GM12891 (cell line): ENCODE results near the gene BOC.

Experiments used
- DNase-seq: peaks from one replicate; pipeline ENCODE4 v3.0.0; 2011; ENCODE audit warnings: low spot score; ENCODE audit not compliant: insufficient read length
- FAIRE-seq: peaks from 2 replicates; lab custom pipeline; 2011; peaks lifted over from hg19 to GRCh38; lab: Jason Lieb, UNC
- PAX5 ChIP-seq: IDR thresholded peaks from 2 replicates; pipeline ENCODE4 v1.6.1; 2011; ENCODE audit warnings: low read length, moderate library complexity, mild to moderate bottlenecking; ENCODE audit not compliant: insufficient read depth, severe bottlenecking
- POLR2A ChIP-seq: IDR thresholded peaks from 2 replicates; pipeline ENCODE4 v1.6.1; 2011; ENCODE audit warnings: low read depth, low read length, control low read depth
- POLR2AphosphoS5 ChIP-seq: IDR thresholded peaks from 2 replicates; pipeline ENCODE4 v1.6.1; 2011; ENCODE audit warnings: low read depth, low read length, control low read depth
- POU2F2 ChIP-seq: IDR thresholded peaks from 2 replicates; pipeline ENCODE4 v1.6.1; 2011; ENCODE audit warnings: low read depth, mild to moderate bottlenecking, control low read depth, low read length, moderate library complexity
- SPI1 ChIP-seq: IDR thresholded peaks from 2 replicates; pipeline ENCODE4 v1.6.1; 2011; ENCODE audit warnings: low read depth, low read length, control low read depth
- TAF1 ChIP-seq: IDR thresholded peaks from 2 replicates; pipeline ENCODE4 v1.6.1; 2011; ENCODE audit warnings: low read depth, low read length, control low read depth

BOC gene

DNA sequence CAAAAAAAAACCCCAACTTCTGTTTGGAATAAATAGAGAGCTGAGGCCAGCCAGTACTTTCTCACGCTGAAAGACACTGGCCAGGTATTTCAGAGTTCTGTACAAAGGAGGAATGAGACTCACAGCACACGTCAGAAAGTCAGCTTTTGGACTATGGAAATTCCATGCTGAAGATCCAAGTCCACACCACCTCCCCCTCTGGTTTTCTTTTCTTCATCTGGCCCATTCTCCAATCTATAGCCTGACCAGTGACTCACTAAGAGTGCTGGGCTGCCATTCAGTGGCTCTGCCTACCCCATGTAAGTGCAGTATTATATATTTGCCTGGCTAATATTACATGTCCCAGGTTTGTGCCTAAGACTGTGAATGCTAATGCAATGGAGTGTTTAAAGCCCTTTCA lies 13.9 kb downstream of the BOC start:
- DNase-seq = no peak
- no peak for FAIRE-seq
- TF ChIP-seq POLR2AphosphoS5 = no peak
- TF ChIP-seq PAX5 = no peak
- TF ChIP-seq TAF1 = no peak
- no peak for TF ChIP-seq SPI1
- TF ChIP-seq POLR2A = no peak
- TF ChIP-seq POU2F2 = no peak

DNA sequence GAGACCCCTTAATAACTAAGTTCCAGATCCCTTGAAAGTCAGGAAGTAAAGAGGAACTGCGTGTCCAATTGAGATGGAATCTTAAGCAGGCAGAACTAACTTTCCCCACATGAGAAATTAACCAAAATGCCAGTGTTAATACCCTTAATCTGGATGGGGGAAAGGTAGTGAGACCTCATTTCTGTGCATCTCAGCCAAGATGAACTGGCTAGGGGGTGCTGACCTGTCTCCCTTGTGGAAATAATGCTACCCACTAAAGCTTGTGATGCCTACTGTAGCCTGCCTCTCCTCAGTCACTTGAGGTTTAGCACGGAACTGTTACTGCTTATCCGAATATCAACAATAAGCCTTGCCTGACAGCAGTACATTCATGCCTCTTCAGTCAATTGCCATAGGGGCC lies 15.1 kb downstream of the BOC start:
- no peak for FAIRE-seq
- no peak for DNase-seq
- TF ChIP-seq SPI1 = no peak
- TF ChIP-seq PAX5 = no peak
- no peak for TF ChIP-seq TAF1
- TF ChIP-seq POLR2AphosphoS5 = no peak
- TF ChIP-seq POLR2A = no peak
- TF ChIP-seq POU2F2 = no peak

DNA sequence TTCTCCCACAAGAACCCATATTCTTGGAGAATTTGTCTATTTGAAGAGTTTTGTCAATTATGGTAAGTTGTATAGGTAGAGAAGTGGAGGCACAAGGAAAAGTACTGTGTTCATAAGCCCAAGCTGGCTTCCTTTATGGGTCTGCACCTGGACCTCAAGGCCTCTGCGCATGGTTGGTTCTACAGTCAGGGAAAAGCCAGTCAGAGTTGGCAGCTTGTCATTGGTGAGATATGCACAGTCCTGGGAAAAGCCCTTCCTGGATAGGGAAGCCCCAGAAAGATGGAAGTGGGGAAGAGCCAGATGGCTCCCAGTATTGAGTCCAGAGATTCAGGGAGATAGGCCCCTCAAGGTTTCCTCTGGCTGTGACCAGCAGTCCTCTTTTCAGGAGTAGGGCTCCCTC lies 15.8 kb downstream of the BOC start:
- DNase-seq (no peak), FAIRE-seq (no peak)
- no peak for TF ChIP-seq SPI1
- TF ChIP-seq POU2F2 = no peak
- no peak for TF ChIP-seq POLR2AphosphoS5
- TF ChIP-seq TAF1 = no peak
- no peak for TF ChIP-seq PAX5
- TF ChIP-seq POLR2A = no peak

DNA sequence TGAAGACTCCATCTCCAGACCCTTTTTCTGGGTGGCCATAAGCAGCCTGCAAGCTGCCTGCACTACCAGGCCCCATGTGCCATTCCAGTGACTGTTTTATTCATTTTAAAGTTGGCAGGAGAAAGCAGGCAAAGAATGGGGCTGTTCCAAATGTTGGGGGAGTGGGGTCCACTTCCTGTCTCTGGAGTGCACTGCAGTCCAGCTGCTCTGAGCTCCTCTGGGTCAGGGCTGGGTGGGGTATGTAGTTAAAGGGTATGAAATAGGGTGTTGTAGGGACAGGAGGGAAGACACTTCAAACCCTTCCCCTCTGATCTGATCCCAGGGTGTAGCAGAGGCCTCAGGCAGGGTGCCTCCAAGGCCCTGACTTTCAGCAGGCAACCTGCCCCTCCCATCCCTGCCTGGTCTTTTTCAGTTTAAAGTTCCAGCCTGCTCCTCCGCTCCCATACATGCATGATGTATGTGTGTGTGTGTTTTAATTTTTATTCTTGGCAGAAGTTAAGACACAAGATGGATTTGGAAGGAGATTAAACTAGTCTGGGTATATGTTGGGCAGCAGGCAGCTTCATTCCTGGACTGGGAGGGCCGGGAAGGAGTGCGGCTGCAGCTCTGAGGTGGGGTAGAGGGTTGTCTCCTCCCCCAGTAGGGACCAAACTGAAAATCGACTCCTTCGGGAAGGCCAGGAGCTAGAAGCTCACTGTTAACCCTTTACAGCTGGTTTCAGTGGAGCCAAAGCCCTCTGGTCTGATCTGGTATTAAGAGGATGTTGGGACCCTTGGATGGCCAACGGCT lies 17.3 kb downstream of the BOC start:
- TF ChIP-seq POLR2A = no peak
- TF ChIP-seq SPI1 = no peak
- no peak for TF ChIP-seq POLR2AphosphoS5
- no peak for TF ChIP-seq POU2F2
- no peak for TF ChIP-seq TAF1
- TF ChIP-seq PAX5 = no peak
- DNase-seq = no peak
- no peak for FAIRE-seq

DNA sequence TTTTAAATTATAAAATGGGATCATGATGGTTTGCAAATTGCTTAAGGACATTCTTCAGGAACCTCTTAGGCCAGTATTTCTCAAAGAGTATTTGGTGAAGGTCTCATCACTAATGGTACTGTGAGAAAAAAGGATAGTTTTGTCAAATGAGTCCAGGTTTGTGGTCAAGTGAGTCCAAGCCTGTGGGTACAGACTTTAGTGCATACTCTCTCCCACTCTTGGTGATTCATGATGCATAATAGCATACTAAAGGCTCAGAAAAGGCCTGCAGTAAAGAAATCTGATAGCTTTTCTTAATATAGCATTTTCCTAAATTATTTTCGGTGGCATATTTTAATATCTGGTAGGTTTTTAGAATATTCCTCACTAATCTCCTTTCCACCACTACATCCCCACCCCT lies 20.0 kb downstream of the BOC start:
- TF ChIP-seq POLR2A (no peak), POU2F2 (no peak), PAX5 (no peak), POLR2AphosphoS5 (no peak), SPI1 (no peak), TAF1 (no peak)
- FAIRE-seq (no peak), DNase-seq (no peak)

DNA sequence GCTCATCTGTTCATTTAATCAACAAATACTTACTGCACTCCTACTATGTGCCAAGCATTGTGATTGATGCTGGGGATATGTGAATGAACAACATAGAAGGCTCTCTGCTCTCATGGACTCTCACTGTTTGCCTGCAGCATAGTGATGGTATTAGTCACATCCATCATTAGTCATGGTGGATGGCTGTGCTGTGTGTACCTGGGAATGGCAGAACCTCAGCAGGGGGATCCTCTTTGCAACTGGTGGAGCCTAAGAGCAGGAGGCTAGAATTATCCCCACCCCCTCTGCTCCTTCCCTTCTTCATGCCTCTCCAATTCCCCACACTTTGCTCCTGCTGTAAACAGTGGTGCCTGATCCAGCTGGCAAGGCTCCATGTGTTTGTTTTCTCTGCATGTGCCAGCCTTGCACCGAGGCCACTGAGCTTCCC lies 20.5 kb downstream of the BOC start:
- no peak for DNase-seq
- TF ChIP-seq POLR2AphosphoS5 (no peak), POU2F2 (no peak), SPI1 (no peak), TAF1 (no peak), POLR2A (no peak), PAX5 (no peak)
- no peak for FAIRE-seq

DNA sequence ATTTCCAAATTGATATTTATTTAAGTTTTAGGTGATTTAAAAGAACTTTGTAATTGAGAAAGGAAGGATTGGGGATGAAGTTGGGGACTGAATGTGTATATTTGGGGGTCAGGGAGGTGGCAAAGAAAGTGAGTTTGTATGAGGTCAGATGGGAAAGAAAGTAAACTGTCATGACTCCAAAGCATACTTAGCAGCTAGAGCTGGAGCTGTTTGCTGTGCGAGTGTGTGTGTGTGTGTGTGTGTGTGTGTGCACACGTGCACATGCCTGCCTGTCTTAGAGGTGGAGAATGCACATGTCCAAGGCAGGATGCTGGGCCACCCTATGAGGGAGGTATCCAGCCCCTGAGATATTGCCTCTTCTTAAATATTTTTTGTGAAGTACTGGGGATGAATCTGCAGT lies 21.0 kb downstream of the BOC start:
- TF ChIP-seq POU2F2 (no peak), PAX5 (no peak), SPI1 (no peak), POLR2AphosphoS5 (no peak), POLR2A (no peak), TAF1 (no peak)
- DNase-seq (no peak), FAIRE-seq (no peak)

DNA sequence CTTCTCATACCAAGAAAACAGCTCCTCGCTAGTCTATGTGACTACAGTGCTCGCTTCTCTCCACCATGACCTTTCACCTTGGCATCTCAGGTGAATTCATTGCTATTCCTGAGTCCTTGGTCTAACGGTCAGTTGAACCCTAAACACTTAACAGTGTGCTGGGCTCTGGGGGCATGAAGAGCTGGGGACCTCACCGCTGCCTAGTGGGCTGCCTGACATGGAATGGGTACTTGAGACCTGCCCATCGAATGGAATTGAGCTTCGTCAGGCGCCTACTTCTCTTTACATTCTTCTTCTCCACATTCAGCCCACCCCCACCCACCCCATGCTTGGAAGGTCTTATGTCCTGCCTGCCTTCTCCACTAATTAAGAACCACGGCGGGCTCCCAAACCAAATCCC lies 22.1 kb downstream of the BOC start:
- DNase-seq = no peak
- TF ChIP-seq POLR2AphosphoS5 (no peak), POLR2A (no peak), TAF1 (no peak), POU2F2 (no peak), PAX5 (no peak), SPI1 (no peak)

DNA sequence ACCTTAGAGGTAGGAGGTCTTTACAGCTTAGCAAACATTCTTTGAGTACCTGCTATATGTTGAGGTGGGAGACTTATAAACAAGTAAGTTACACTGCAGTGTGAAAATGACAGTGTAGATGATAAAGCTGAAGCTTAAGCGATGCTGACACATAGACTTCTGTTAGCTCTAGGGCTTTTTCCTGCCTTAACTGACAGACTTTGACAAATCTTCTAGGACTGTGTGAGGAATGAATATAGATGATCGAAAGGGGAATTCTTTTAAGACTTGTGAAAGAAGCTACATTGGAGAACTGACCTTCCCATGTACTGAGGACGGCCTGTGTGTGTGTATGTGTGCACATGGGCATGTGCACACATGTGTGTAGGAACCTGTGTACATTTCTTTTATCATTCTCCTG lies 22.7 kb downstream of the BOC start:
- DNase-seq (no peak), FAIRE-seq (no peak)
- no peak for TF ChIP-seq TAF1
- TF ChIP-seq SPI1 = no peak
- TF ChIP-seq POU2F2 = no peak
- no peak for TF ChIP-seq POLR2AphosphoS5
- no peak for TF ChIP-seq PAX5
- TF ChIP-seq POLR2A = no peak

More for the DNA sequence above, 22.1 kb downstream of the BOC start:
- FAIRE-seq = no peak
